H9 (cell line): Measurements from ENCODE around the gene SPTBN4. TPM values are rescaled to one million over a fixed set of nuclear protein-coding genes. Genes with fewer than 3 reads are reported as not detected.
"Not testable (repeated sequence)": the region's sequence is repeated elsewhere in the genome, so short reads cannot be mapped to it uniquely, and the experiment has no call there.

Experiments
- DNase-seq: peaks from one replicate; pipeline ENCODE4 v3.0.0-alpha.2; 2017
- H2AFZ ChIP-seq: one replicate; pipeline ENCODE4 v1.6.1; 2013; ENCODE audit warnings: mild to moderate bottlenecking, low read length, control low read depth, moderate library complexity
- H2AK5ac ChIP-seq: 2 replicates; pipeline ENCODE4 v1.6.1; 2013; ENCODE audit warnings: low read length, control low read depth, mixed read lengths; ENCODE audit not compliant: insufficient read length
- H2BK120ac ChIP-seq: one replicate; pipeline ENCODE4 v1.6.1; 2013; ENCODE audit warnings: low read depth, mild to moderate bottlenecking, low read length, control low read depth, inconsistent platforms; ENCODE audit not compliant: poor library complexity, severe bottlenecking
- H2BK12ac ChIP-seq: 2 replicates; pipeline ENCODE4 v1.6.1; 2013; ENCODE audit warnings: low read length, control low read depth, mixed read lengths, low read depth; ENCODE audit not compliant: insufficient read length
- H2BK15ac ChIP-seq: 2 replicates; pipeline ENCODE4 v1.6.1; 2013; ENCODE audit warnings: low read depth, low read length, control low read depth
- H2BK20ac ChIP-seq: one replicate; pipeline ENCODE4 v1.6.1; 2013; ENCODE audit warnings: low read depth, mild to moderate bottlenecking, low read length, control low read depth, inconsistent platforms; ENCODE audit not compliant: poor library complexity, severe bottlenecking
- H2BK5ac ChIP-seq: 2 replicates; pipeline ENCODE4 v1.6.1; 2013; ENCODE audit warnings: low read length, control low read depth, mixed read lengths; ENCODE audit not compliant: insufficient read length
- H3K14ac ChIP-seq: 2 replicates; pipeline ENCODE4 v1.6.1; 2013; ENCODE audit warnings: low read length, control low read depth; ENCODE audit not compliant: insufficient read depth
- H3K18ac ChIP-seq: 2 replicates; pipeline ENCODE4 v1.6.1; 2013; ENCODE audit warnings: low read depth, mild to moderate bottlenecking, mixed read lengths, low read length, control low read depth; ENCODE audit not compliant: insufficient read length
- H3K23ac ChIP-seq: 2 replicates; pipeline ENCODE4 v1.6.1; 2013; ENCODE audit warnings: low read length, control low read depth, mixed read lengths, low read depth; ENCODE audit not compliant: insufficient read length
- H3K23me2 ChIP-seq: 2 replicates; pipeline ENCODE4 v1.6.1; 2013; ENCODE audit warnings: low read depth, mild to moderate bottlenecking, mixed read lengths, low read length, control low read depth; ENCODE audit not compliant: insufficient read length, poor library complexity, severe bottlenecking
- H3K27ac ChIP-seq: 2 replicates; pipeline ENCODE4 v1.5.1; 2013; ENCODE audit warnings: low read length, control low read depth, mixed read lengths, low read depth; ENCODE audit not compliant: insufficient read length
- H3K27me3 ChIP-seq: 2 replicates; pipeline ENCODE4 v1.6.1; 2013; ENCODE audit warnings: low read length, control low read depth, inconsistent platforms; ENCODE audit not compliant: insufficient read depth
- H3K4ac ChIP-seq: 2 replicates; pipeline ENCODE4 v1.6.1; 2013; ENCODE audit warnings: low read depth, mild to moderate bottlenecking, control low read depth, inconsistent platforms, low read length, moderate library complexity
- H3K4me1 ChIP-seq: 2 replicates; pipeline ENCODE4 v1.6.1; 2013; ENCODE audit warnings: low read length, control low read depth, inconsistent platforms; ENCODE audit not compliant: insufficient read depth
- H3K4me2 ChIP-seq: 2 replicates; pipeline ENCODE4 v1.6.1; 2013; ENCODE audit warnings: low read length, control low read depth, mixed read lengths; ENCODE audit not compliant: insufficient read length, insufficient read depth
- H3K56ac ChIP-seq: 2 replicates; pipeline ENCODE4 v1.6.1; 2013; ENCODE audit warnings: low read depth, mild to moderate bottlenecking, mixed read lengths, low read length, control low read depth; ENCODE audit not compliant: insufficient read length
- H3K79me1 ChIP-seq: 2 replicates; pipeline ENCODE4 v1.6.1; 2013; ENCODE audit warnings: low read depth, mild to moderate bottlenecking, moderate library complexity, low read length, control low read depth, inconsistent platforms; ENCODE audit not compliant: insufficient read depth, poor library complexity, severe bottlenecking
- H3K79me2 ChIP-seq: 2 replicates; pipeline ENCODE4 v1.6.1; 2013; ENCODE audit warnings: low read length, control low read depth, inconsistent platforms; ENCODE audit not compliant: insufficient read depth
- H3K9ac ChIP-seq: 2 replicates; pipeline ENCODE4 v1.6.1; 2013; ENCODE audit warnings: low read length, control low read depth, mixed read lengths; ENCODE audit not compliant: insufficient read length; ENCODE audit errors: extremely low read depth
- H3K9me3 ChIP-seq: one replicate; pipeline ENCODE4 v1.6.1; 2013; ENCODE audit warnings: low read depth, low read length, inconsistent platforms; ENCODE audit not compliant: control insufficient read depth
- H3T11ph ChIP-seq: one replicate; pipeline ENCODE4 v1.6.1; 2013; ENCODE audit warnings: mild to moderate bottlenecking, low read length, control low read depth, inconsistent platforms
- H4K20me1 ChIP-seq: one replicate; pipeline ENCODE4 v1.6.1; 2013; ENCODE audit not compliant: control insufficient read depth, insufficient read length, insufficient read depth
- H4K5ac ChIP-seq: 2 replicates; pipeline ENCODE4 v1.6.1; 2013; ENCODE audit warnings: low read depth, mild to moderate bottlenecking, mixed read lengths, low read length, control low read depth; ENCODE audit not compliant: insufficient read length
- H4K8ac ChIP-seq: replicated peaks from 2 replicates; pipeline ENCODE4 v1.6.1; 2013; ENCODE audit warnings: low read length, control low read depth, mixed read lengths, low read depth; ENCODE audit not compliant: insufficient read length
- H4K91ac ChIP-seq: 2 replicates; pipeline ENCODE4 v1.6.1; 2013; ENCODE audit warnings: low read depth, mild to moderate bottlenecking, moderate library complexity, mixed read lengths, low read length, control low read depth; ENCODE audit not compliant: insufficient read length
- H3K27ac Mint-ChIP-seq, 3 experiments: 2 replicates in 2 of 3; 3 replicates in 1 of 3; pipeline ENCODE4 v1.8.0; 2020 to 2021; ENCODE audit warnings: mixed read lengths in 3 of 3, mild to moderate bottlenecking in 1 of 3, moderate library complexity in 1 of 3
- H3K27me3 Mint-ChIP-seq: 2 replicates; pipeline ENCODE4 v1.8.0; 2021; ENCODE audit warnings: low read depth, mild to moderate bottlenecking, moderate library complexity, mixed read lengths
- H3K36me3 Mint-ChIP-seq, 3 experiments: 2 replicates in 2 of 3; 3 replicates in 1 of 3; pipeline ENCODE4 v1.8.0; 2020 to 2021; ENCODE audit warnings: low read depth in 3 of 3, mixed read lengths in 3 of 3; ENCODE audit not compliant: insufficient read depth in 1 of 3
- H3K4me1 Mint-ChIP-seq, 2 experiments: 2 replicates each; pipeline ENCODE4 v1.8.0; 2020; ENCODE audit warnings: mixed read lengths in 2 of 2
- H3K4me3 Mint-ChIP-seq, 2 experiments: 2 replicates in 1 of 2; 3 replicates in 1 of 2; pipeline ENCODE4 v1.8.0; 2020 to 2021; ENCODE audit warnings: mild to moderate bottlenecking in 2 of 2, mixed read lengths in 2 of 2, moderate library complexity in 1 of 2
- H3K9me3 Mint-ChIP-seq, 2 experiments: 2 replicates in 1 of 2; 3 replicates in 1 of 2; pipeline ENCODE4 v1.8.0; 2020; ENCODE audit warnings: mild to moderate bottlenecking in 2 of 2, mixed read lengths in 2 of 2, moderate library complexity in 1 of 2
- WGBS: extraction: QIAGEN DNeasy Blood & Tissue Kit; methylation state at CpG from one replicate; pipeline ENCODE4 v1.1.7; 2013; ENCODE audit warnings: missing lambda C conversion rate, low lambda C conversion rate, mixed read lengths; ENCODE audit not compliant: insufficient read length; ENCODE audit errors: extremely low coverage; 5-methylcytosine and 5-hydroxymethylcytosine counted together
- total RNA-seq: library from RNA; stranded (reverse); gene quantifications from 2 replicates; pipeline ENCODE4 v1.2.1, GENCODE V29; 2021

Gene SPTBN4
- total RNA-seq, 1 experiment from 2014 or later = 2.9 TPM

- H2AK5ac ChIP-seq, H2BK12ac ChIP-seq, H3K9ac ChIP-seq, DNase-seq, H3K4me3 Mint-ChIP-seq, H4K5ac ChIP-seq, H3T11ph ChIP-seq, H3K23me2 ChIP-seq, H3K14ac ChIP-seq, H2BK5ac ChIP-seq, H2AFZ ChIP-seq, H3K9me3 ChIP-seq, H3K27ac Mint-ChIP-seq, H2BK15ac ChIP-seq, H3K4me2 ChIP-seq, H3K79me2 ChIP-seq, H2BK20ac ChIP-seq, H3K27me3 ChIP-seq, H3K23ac ChIP-seq, H4K20me1 ChIP-seq, H4K91ac ChIP-seq, H3K4ac ChIP-seq, H3K18ac ChIP-seq, H2BK120ac ChIP-seq, H3K36me3 Mint-ChIP-seq, H3K56ac ChIP-seq, H4K8ac ChIP-seq, H3K4me1 ChIP-seq, H3K27ac ChIP-seq, H3K79me1 ChIP-seq: not testable (repeated sequence)
- no CpG with 5 or more reads among the region's 4 CpGs for WGBS
- H3K9me3 Mint-ChIP-seq = peaks cover 11 to 13% of the 10 kb centered on the region in 2 experiments; a peak in 4 of 5 replicates
- peaks cover 7 to 18% of the 10 kb centered on the region in 2 experiments; a peak in 3 of 4 replicates for H3K4me1 Mint-ChIP-seq
- H3K27me3 Mint-ChIP-seq = peaks cover 57% of the 10 kb centered on the region
Observed at GRCh38 chr19:40547190-40547589, 80.4 kb downstream of the SPTBN4 start.
